LoVo (cell line): ENCODE data around the gene HES3.
A peak's percentile ranks its signal among the peaks of the same experiment; 100 is the strongest.

ENCODE experiments used
- DNase-seq: peaks from one replicate; pipeline ENCODE4 v3.0.0-alpha.2; 2016; ENCODE audit warnings: low spot score

The HES3 gene

GRCh38 chr1:6243993-6244392 is at the start of gene HES3:
Gene HES3 (plus strand): TSS chr1:6244179. CDS start chr1:6244366, 187 bp downstream.
- DNase-seq: no peak

GRCh38 chr1:6197746-6198427 is 46.1 kb upstream of the HES3 start:
- no peak for DNase-seq

- DNase-seq: no peak
Observed at GRCh38 chr1:6198646-6199297, 45.2 kb upstream of the HES3 start.

- peak; percentile 98 for DNase-seq
Observed at GRCh38 chr1:6199298-6200187, 44.4 kb upstream of the HES3 start, which contains the start of gene RPL22. Gene RPL22 (minus strand): TSS chr1:6199595. CDS start chr1:6199573, 22 bp downstream.

GRCh38 chr1:6200188-6200809 is 43.7 kb upstream of the HES3 start:
- DNase-seq: no peak

GRCh38 chr1:6202256-6202655 is 41.7 kb upstream of the HES3 start:
- DNase-seq: no peak

- DNase-seq: peak; percentile 81
Observed at GRCh38 chr1:6205849-6206519, 38.0 kb upstream of the HES3 start, which contains the start of gene RNF207. Gene RNF207 (plus strand): TSS chr1:6206119. CDS start chr1:6206536, 417 bp downstream.

- DNase-seq: no peak
Observed at GRCh38 chr1:6206520-6206855, 37.5 kb upstream of the HES3 start.

- no peak for DNase-seq
Observed at GRCh38 chr1:6207075-6207885, 36.7 kb upstream of the HES3 start.

- no peak for DNase-seq
Observed at GRCh38 chr1:6207921-6208320, 36.1 kb upstream of the HES3 start.

GRCh38 chr1:6208723-6209660 is 35.0 kb upstream of the HES3 start:
- DNase-seq: no peak

- DNase-seq: no peak
Observed at GRCh38 chr1:6209661-6210580, 34.1 kb upstream of the HES3 start.

- DNase-seq: no peak
Observed at GRCh38 chr1:6210591-6211355, 33.2 kb upstream of the HES3 start.

- no peak for DNase-seq
Observed at GRCh38 chr1:6211731-6212130, 32.2 kb upstream of the HES3 start.

GRCh38 chr1:6212193-6212959 is 31.6 kb upstream of the HES3 start:
- DNase-seq: no peak

- no peak for DNase-seq
Observed at GRCh38 chr1:6218375-6219164, 25.4 kb upstream of the HES3 start.
